Ovary (tissue), 3 donors: Measurements from ENCODE around the gene SPDYE17.
"Not testable (repeated sequence)": the region's sequence is repeated elsewhere in the genome, so short reads cannot be mapped to it uniquely, and the experiment has no call there.

Source experiments
- CTCF ChIP-seq, 3 donors: fragments of 450-650 bp in 2 of 3; fragments of 200-600 bp in 1 of 3; IDR thresholded peaks; one replicate each; pipeline versions ENCODE4 v1.5.1 to v1.8.0; 2016 to 2022; ENCODE audit warnings: antibody characterized with exemption in 3 of 3, mild to moderate bottlenecking in 1 of 3
- EP300 ChIP-seq: sonication (generic); formaldehyde crosslinking; IDR thresholded peaks from one replicate; pipeline ENCODE4 v1.6.1; 2017; ENCODE audit warnings: antibody characterized with exemption
- donor health status: DM: no; HTN: no; CAD: no.

DNA sequence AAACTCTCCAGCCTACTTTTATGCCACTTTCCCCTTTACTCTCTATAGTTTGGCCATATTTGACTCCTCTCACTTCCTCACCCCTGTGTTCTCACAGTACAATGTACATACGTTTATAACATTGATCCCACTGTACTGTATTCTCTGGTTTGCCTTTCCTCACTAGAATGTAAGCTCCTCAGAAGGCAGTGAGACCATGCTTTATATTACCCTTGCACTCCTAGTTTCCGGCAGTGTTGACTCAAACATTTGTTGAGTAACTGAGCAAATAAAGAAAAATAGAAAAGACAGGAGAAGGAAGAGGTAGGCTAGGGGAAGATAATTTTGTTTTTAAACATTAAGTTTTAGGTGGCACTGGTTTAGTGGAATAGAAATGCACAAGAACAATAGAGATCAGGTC lies 48.1 kb upstream of the SPDYE17 start:
- TF ChIP-seq EP300; CTCF (IDR thresholded peaks at IDR 0.05): not testable (repeated sequence)
